ENCODE measurements around the gene LAMTOR2. TPM values are rescaled to one million over a fixed set of nuclear protein-coding genes. Genes with fewer than 3 reads are reported as not detected.
"Not testable (repeated sequence)": the region's sequence is repeated elsewhere in the genome, so short reads cannot be mapped to it uniquely, and the experiment has no call there.

LAMTOR2 gene
- total RNA-seq, 1 donor from 2014 or later, result 29.4 TPM

GRCh38 chr1:156026588-156026987 lies 28.0 kb upstream of the LAMTOR2 start:
- Histone ChIP-seq H3K9me3 (ENCODE audit: low read depth) (no peaks in the 10 kb centered on the region), H3K27me3 (peaks cover 25% of the 10 kb centered on the region), H2AFZ (replicated peaks) (no peak overlapping the region), H3F3A (ENCODE audit: low read depth) (peaks cover 4% of the 10 kb centered on the region), H3K4me2 (no peak overlapping the region), H3K9ac (no peak overlapping the region), H3K4me3 (no peak overlapping the region), H3K27ac (no peak overlapping the region), H3K36me3 (no peaks in the 10 kb centered on the region), H3K79me2 (ENCODE audit: low read depth) (no peaks in the 10 kb centered on the region), H4K20me1 (ENCODE audit: low read depth) (no peaks in the 10 kb centered on the region), H3K4me1 (peaks cover 2% of the 10 kb centered on the region)
- no peak overlapping the region for H3K27ac Mint-ChIP-seq
- no peak for DNase-seq (ENCODE audit: low spot score)
- peaks cover 2% of the 10 kb centered on the region for H3K27me3 Mint-ChIP-seq (ENCODE audit: insufficient read depth, low read depth)
- no peaks in the 10 kb centered on the region for H3K9me3 Mint-ChIP-seq
- H3K4me3 Mint-ChIP-seq, result no peak overlapping the region
- peaks cover 10% of the 10 kb centered on the region for H3K4me1 Mint-ChIP-seq
- TF ChIP-seq CTCF (IDR thresholded peaks at IDR 0.05), result no peak
- TF ChIP-seq EZH2 (IDR thresholded peaks at IDR 0.05), result no peak
- no peak for TF ChIP-seq EZH2phosphoT487 (IDR thresholded peaks at IDR 0.05)
- H3K36me3 Mint-ChIP-seq, result no peaks in the 10 kb centered on the region

- H2AFZ ChIP-seq (replicated peaks), result no peak overlapping the region
- H3K9ac ChIP-seq, result no peak overlapping the region
- H3K4me3 ChIP-seq, result no peak overlapping the region
- no peaks in the 10 kb centered on the region for H3K4me1 ChIP-seq
- H3K36me3 Mint-ChIP-seq, result peaks cover 9% of the 10 kb centered on the region
- H3K4me1 Mint-ChIP-seq, result peaks cover 6% of the 10 kb centered on the region
- no peak overlapping the region for H3K4me3 Mint-ChIP-seq
- H3K27ac ChIP-seq, result no peak overlapping the region
- no peaks in the 10 kb centered on the region for H3K9me3 ChIP-seq (ENCODE audit: low read depth)
- DNase-seq (ENCODE audit: low spot score), result no peak
- no peaks in the 10 kb centered on the region for H3K79me2 ChIP-seq (ENCODE audit: low read depth)
- H3F3A ChIP-seq (ENCODE audit: low read depth), result peaks cover 5% of the 10 kb centered on the region
- no peak overlapping the region for H3K4me2 ChIP-seq
- H3K9me3 Mint-ChIP-seq, result no peaks in the 10 kb centered on the region
- H3K36me3 ChIP-seq, result no peaks in the 10 kb centered on the region
- peaks cover 2% of the 10 kb centered on the region for H3K27me3 Mint-ChIP-seq (ENCODE audit: insufficient read depth, low read depth)
- TF ChIP-seq CTCF (IDR thresholded peaks at IDR 0.05) (no peak), EZH2phosphoT487 (IDR thresholded peaks at IDR 0.05) (no peak), EZH2 (IDR thresholded peaks at IDR 0.05) (no peak)
- no peak overlapping the region for H3K27ac Mint-ChIP-seq
- H4K20me1 ChIP-seq (ENCODE audit: low read depth), result no peaks in the 10 kb centered on the region
- H3K27me3 ChIP-seq, result no peaks in the 10 kb centered on the region
These were observed 21.6 kb upstream of the LAMTOR2 start for GRCh38 chr1:156033011-156033410.

GRCh38 chr1:156034991-156035390 lies 19.6 kb upstream of the LAMTOR2 start:
- H3F3A ChIP-seq (ENCODE audit: low read depth); H3K4me1 ChIP-seq; H3K27ac Mint-ChIP-seq; H3K9me3 Mint-ChIP-seq; H3K4me2 ChIP-seq; H3K27me3 Mint-ChIP-seq (ENCODE audit: insufficient read depth, low read depth); H3K4me1 Mint-ChIP-seq; H2AFZ ChIP-seq (replicated peaks); H3K27me3 ChIP-seq; H3K4me3 ChIP-seq; H3K36me3 ChIP-seq; DNase-seq (ENCODE audit: low spot score); H3K79me2 ChIP-seq (ENCODE audit: low read depth); H3K9ac ChIP-seq; H3K9me3 ChIP-seq (ENCODE audit: low read depth); H4K20me1 ChIP-seq (ENCODE audit: low read depth); H3K27ac ChIP-seq; H3K4me3 Mint-ChIP-seq: not testable (repeated sequence)
- H3K36me3 Mint-ChIP-seq, result peaks cover 11% of the 10 kb centered on the region

- no peaks in the 10 kb centered on the region for H3K4me1 Mint-ChIP-seq
- H3K36me3 Mint-ChIP-seq, result peaks cover 28% of the 10 kb centered on the region
- no peak overlapping the region for H3K4me3 ChIP-seq
- no peak overlapping the region for H3K27ac Mint-ChIP-seq
- H3K9ac ChIP-seq, result no peak overlapping the region
- H3K9me3 ChIP-seq (ENCODE audit: low read depth), result no peaks in the 10 kb centered on the region
- H3K4me2 ChIP-seq, result no peak overlapping the region
- H3K27ac ChIP-seq, result no peak overlapping the region
- H3K27me3 Mint-ChIP-seq (ENCODE audit: insufficient read depth, low read depth), result no peaks in the 10 kb centered on the region
- TF ChIP-seq EZH2 (IDR thresholded peaks at IDR 0.05), result no peak
- TF ChIP-seq EZH2phosphoT487 (IDR thresholded peaks at IDR 0.05), result no peak
- no peaks in the 10 kb centered on the region for H3F3A ChIP-seq (ENCODE audit: low read depth)
- H3K36me3 ChIP-seq, result no peaks in the 10 kb centered on the region
- H3K4me1 ChIP-seq, result no peaks in the 10 kb centered on the region
- H3K79me2 ChIP-seq (ENCODE audit: low read depth), result no peaks in the 10 kb centered on the region
- H3K4me3 Mint-ChIP-seq, result no peak overlapping the region
- no peaks in the 10 kb centered on the region for H3K9me3 Mint-ChIP-seq
- no peaks in the 10 kb centered on the region for H4K20me1 ChIP-seq (ENCODE audit: low read depth)
- H3K27me3 ChIP-seq, result no peaks in the 10 kb centered on the region
- no peak overlapping the region for H2AFZ ChIP-seq (replicated peaks)
- DNase-seq (ENCODE audit: low spot score), result no peak
These were observed 11.8 kb upstream of the LAMTOR2 start for GRCh38 chr1:156042828-156043227.

Data from neural progenitor cell (in vitro differentiated cells).